Stomach (tissue), 9 donors: ENCODE data around the gene SCFD2. TPM values are rescaled to one million over a fixed set of nuclear protein-coding genes. Genes with fewer than 3 reads are reported as not detected.

ENCODE experiments used
- DNase-seq, 2 donors: peaks; one replicate each; pipeline versions ENCODE4 v3.0.0 to v3.0.0-alpha.2; 2013 to 2019
- H3K27ac ChIP-seq, 5 donors: fragments of 200-600 bp in 4 of 5; sonication (generic) in 4 of 5; one replicate each; pipeline ENCODE4 v1.5.1; 2013 to 2019; ENCODE audit warnings: mild to moderate bottlenecking in 1 of 5, moderate library complexity in 1 of 5
- H3K27me3 ChIP-seq, 3 donors: fragments of 200-600 bp; sonication (generic); one replicate each; pipeline ENCODE4 v1.5.1; 2017 to 2019; ENCODE audit warnings: mixed run types in 1 of 3
- H3K36me3 ChIP-seq, 4 donors: fragments of 200-600 bp; sonication (generic); 1 replicate in 3 of 4; 2 replicates in 1 of 4; pipeline ENCODE4 v1.5.1; 2016 to 2019
- H3K4me1 ChIP-seq, 4 donors: fragments of 200-600 bp; sonication (generic); one replicate each; pipeline ENCODE4 v1.5.1; 2016 to 2019
- H3K4me3 ChIP-seq, 4 donors: fragments of 200-600 bp; sonication (generic) in 3 of 4; one replicate each; pipeline ENCODE4 v1.5.1; 2016 to 2019; ENCODE audit warnings: mild to moderate bottlenecking in 1 of 4
- H3K9me3 ChIP-seq, 4 donors: fragments of 200-600 bp; sonication (generic); one replicate each; pipeline ENCODE4 v1.5.1; 2016 to 2019
- EP300 ChIP-seq: sonication (generic); formaldehyde crosslinking; IDR thresholded peaks from one replicate; pipeline ENCODE4 v1.6.1; 2017; ENCODE audit warnings: antibody characterized with exemption
- POLR2A ChIP-seq, 4 donors: fragments of 450-650 bp; IDR thresholded peaks; one replicate each; pipeline ENCODE4 v1.6.1; 2016; ENCODE audit warnings: antibody characterized with exemption in 4 of 4, control low read depth in 2 of 4, mild to moderate bottlenecking in 1 of 4, moderate library complexity in 1 of 4
- POLR2AphosphoS5 ChIP-seq, 3 donors: sonication (generic); formaldehyde crosslinking; IDR thresholded peaks; one replicate each; pipeline ENCODE4 v1.6.1; 2016; ENCODE audit warnings: antibody characterized with exemption in 3 of 3
- WGBS, 5 donors: extraction: QIAGEN DNeasy Blood & Tissue Kit in 3 of 5; methylation state at CpG; one replicate each; pipeline versions ENCODE4 v1.1.5 to v1.1.7; 2013 to 2018; 5-methylcytosine and 5-hydroxymethylcytosine counted together
- intact Hi-C: fragments of 100-400 bp; cut with DNase I; formaldehyde crosslinking; loops from one replicate; pipeline ENCODE4 v1.15.1; 2023; ENCODE audit warnings: low total_unique reads
- polyA plus RNA-seq, 3 donors: library from polyadenylated mRNA; stranded (reverse); fragments of 200-250 nt; gene quantifications; one replicate each; pipeline ENCODE4 v1.2.3, GENCODE V29; 2013
- total RNA-seq, 5 donors: library from RNA; depleted of rRNA; stranded (reverse); fragments of >200 nt; gene quantifications; one replicate each; pipeline versions ENCODE4 v1.1.0 to v1.2.3, GENCODE V29; 2014 to 2016
- TF ChIP-seq, protein P1 (sequence below), 7 experiments: fragments of 450-650 bp in 4 of 7; fragments of 200-600 bp in 3 of 7; sonication (generic) in 3 of 7; IDR thresholded peaks; one replicate each; pipeline ENCODE4 v1.5.1; 2016 to 2019; ENCODE audit warnings: antibody characterized with exemption in 7 of 7, control low read depth in 2 of 7, mild to moderate bottlenecking in 1 of 7
- donor health status: healthy with polysubstance abuse.
- donor health status: Bipolar disorder and iron deficiency.
- donor health status: healthy.

The SCFD2 gene
- total and polyA plus RNA-seq, 8 donors: 2.9 to 40.2 (median 11.1) TPM

DNA sequence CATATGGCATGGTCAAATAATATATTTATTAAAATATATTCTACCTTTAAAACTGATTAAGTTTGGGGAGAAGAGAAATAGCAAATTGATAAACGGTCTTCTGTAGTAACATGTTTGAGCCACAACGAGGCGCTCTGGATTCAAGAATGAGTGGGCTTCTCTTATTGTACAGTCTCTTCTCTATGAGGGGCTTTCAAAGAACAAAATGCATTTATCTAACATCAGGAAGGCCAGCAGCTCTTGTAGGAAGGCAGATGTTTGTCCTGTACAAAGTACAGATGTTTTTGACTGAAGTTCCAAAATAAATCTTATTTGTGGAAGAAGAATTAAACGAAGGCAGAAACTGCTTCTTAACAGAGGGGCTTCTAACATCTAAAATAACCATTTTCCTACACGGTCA is 350.2 kb downstream of the SCFD2 start:
- peaks cover 0 to 51% (median 25%) of the 10 kb centered on the region in 4 donors for H3K4me1 ChIP-seq
- H3K27me3 ChIP-seq: no peaks in the 10 kb centered on the region
- no peak overlapping the region for H3K27ac ChIP-seq
- no peak overlapping the region for H3K4me3 ChIP-seq
- DNase-seq: peak in 1 of 2 donors; percentile 84
- 22 to 38% (median 28%) methylated on average over 5 of the region's 5 CpGs for WGBS, 5 donors
- no peak for TF ChIP-seq POLR2A (IDR thresholded peaks at IDR 0.05)
- no peak for TF ChIP-seq EP300
- TF ChIP-seq, protein P1, sequence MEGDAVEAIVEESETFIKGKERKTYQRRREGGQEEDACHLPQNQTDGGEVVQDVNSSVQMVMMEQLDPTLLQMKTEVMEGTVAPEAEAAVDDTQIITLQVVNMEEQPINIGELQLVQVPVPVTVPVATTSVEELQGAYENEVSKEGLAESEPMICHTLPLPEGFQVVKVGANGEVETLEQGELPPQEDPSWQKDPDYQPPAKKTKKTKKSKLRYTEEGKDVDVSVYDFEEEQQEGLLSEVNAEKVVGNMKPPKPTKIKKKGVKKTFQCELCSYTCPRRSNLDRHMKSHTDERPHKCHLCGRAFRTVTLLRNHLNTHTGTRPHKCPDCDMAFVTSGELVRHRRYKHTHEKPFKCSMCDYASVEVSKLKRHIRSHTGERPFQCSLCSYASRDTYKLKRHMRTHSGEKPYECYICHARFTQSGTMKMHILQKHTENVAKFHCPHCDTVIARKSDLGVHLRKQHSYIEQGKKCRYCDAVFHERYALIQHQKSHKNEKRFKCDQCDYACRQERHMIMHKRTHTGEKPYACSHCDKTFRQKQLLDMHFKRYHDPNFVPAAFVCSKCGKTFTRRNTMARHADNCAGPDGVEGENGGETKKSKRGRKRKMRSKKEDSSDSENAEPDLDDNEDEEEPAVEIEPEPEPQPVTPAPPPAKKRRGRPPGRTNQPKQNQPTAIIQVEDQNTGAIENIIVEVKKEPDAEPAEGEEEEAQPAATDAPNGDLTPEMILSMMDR (IDR thresholded peaks at IDR 0.05): peak in 3 of 7 experiments; percentile 46 to 54 (median 48)
- intact Hi-C loops: no loop called here
- H3K36me3 ChIP-seq: no peaks in the 10 kb centered on the region
- no peaks in the 10 kb centered on the region for H3K9me3 ChIP-seq

DNA sequence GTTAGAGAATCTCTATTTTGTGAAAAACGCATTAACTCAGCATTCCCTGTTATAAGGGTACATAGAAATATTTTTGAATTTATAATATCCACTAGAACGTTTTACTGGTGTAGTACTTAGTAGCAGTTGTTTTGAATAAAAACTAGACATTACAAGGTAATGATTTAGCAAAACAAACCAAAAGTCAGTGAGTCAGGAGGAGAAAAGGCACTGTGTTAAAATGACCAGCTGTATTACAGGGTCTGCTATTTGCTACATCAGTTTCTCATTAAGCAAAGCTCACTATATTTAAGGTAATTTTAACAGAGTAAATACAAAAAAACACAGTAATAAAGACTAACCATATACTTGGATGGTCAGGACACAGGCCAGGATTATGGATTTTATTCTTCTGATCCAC is 351.0 kb downstream of the SCFD2 start:
- TF ChIP-seq EP300 (no peak), POLR2AphosphoS5 (IDR thresholded peaks at IDR 0.05) (no peak), POLR2A (IDR thresholded peaks at IDR 0.05) (no peak)
- TF ChIP-seq, protein P1 (IDR thresholded peaks at IDR 0.05): no peak
- Histone ChIP-seq H3K27ac (no peak overlapping the region), H3K36me3 (no peaks in the 10 kb centered on the region), H3K27me3 (no peaks in the 10 kb centered on the region), H3K4me3 (no peak overlapping the region), H3K9me3 (no peaks in the 10 kb centered on the region), H3K4me1 (peaks cover 0 to 53% (median 23%) of the 10 kb centered on the region in 4 donors)
- 45 to 89% (median 77%) methylated on average over 2 of the region's 2 CpGs for WGBS, 5 donors
- no peak for DNase-seq
- intact Hi-C loops: no loop called here

DNA sequence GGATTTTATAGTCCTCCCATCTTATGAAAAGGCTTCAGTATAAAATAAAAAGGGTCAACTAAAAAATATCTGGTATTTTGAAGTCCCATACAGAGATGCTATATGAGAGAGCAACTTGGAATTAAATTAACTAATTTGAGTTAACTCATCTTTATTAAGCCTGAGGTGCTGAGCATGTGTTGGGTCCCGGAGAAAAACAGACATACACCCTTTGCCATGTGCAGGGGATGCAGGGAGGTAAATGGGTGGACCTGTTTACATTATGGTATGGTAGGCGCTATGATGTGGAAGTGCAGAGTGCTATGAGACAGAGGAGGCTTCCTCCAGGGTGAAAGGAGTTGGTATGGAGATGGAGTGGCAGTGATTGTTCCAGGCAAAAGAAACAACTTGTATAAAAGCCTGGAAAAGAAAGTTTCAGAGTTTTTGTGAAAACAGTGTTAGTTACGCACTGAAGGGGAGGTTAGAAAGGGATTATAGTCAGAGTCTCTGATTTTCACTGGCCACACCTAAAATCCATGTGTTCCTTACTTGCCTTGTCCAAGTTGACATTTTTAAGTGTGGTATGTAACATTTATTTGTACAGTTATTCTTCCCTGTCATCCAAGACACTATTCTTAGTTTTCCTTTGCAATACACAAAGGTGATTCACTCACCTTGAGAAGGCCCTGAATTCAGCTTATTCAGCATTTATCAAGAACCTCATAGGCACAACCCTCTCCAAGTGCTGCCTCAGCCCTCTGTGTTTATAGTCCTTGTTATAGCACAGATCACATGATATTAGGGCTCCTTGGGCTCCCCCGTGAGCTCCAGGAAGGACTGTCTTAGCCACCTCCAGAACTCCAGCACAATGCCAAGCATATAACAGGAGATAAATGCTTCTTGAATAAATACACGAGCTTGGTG is 351.7 kb downstream of the SCFD2 start:
- Histone ChIP-seq H3K9me3 (no peaks in the 10 kb centered on the region), H3K27me3 (no peaks in the 10 kb centered on the region), H3K4me1 (peaks cover 0 to 56% (median 20%) of the 10 kb centered on the region in 4 donors), H3K4me3 (no peak overlapping the region), H3K36me3 (no peaks in the 10 kb centered on the region), H3K27ac (no peak overlapping the region)
- intact Hi-C loops: no loop called here
- TF ChIP-seq POLR2AphosphoS5 (IDR thresholded peaks at IDR 0.05) (no peak), POLR2A (IDR thresholded peaks at IDR 0.05) (no peak), EP300 (no peak)
- TF ChIP-seq, protein P1 (IDR thresholded peaks at IDR 0.05): no peak
- 81 to 87% (median 84%) methylated on average over 5 of the region's 5 CpGs for WGBS, 5 donors
- DNase-seq: no peak

DNA sequence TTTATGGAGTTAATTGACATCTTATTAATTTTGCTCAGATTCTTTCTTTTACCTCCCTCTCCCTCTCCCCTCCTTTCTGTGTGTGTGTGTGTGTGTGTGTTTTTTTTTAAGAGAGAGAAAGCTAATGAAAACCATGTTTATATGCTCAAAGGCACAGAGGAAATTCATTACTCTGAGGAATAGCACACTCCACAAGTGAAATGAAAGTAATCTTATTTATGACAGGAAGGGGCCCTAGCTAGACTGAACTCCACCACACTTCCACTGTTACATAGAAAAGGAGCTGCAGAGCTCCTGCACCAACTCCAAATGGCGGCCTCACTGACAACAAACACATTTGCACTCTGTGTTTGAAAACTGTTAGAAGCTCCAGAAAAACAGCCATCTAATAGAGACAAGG is 353.1 kb downstream of the SCFD2 start:
- intact Hi-C loops: no loop called here
- H3K4me1 ChIP-seq: peaks cover 0 to 62% (median 20%) of the 10 kb centered on the region in 4 donors
- WGBS, 5 donors: 64 to 78% (median 69%) methylated on average over 1 of the region's 1 CpG
- H3K9me3 ChIP-seq: no peaks in the 10 kb centered on the region
- no peaks in the 10 kb centered on the region for H3K36me3 ChIP-seq
- H3K4me3 ChIP-seq: no peak overlapping the region
- DNase-seq: peak in 1 of 2 donors; percentile 70
- H3K27me3 ChIP-seq: no peaks in the 10 kb centered on the region
- peak overlapping the region in 2 of 5 donors; percentile 31 to 35 for H3K27ac ChIP-seq
- no peak for TF ChIP-seq EP300
- no peak for TF ChIP-seq POLR2A (IDR thresholded peaks at IDR 0.05)
- no peak for TF ChIP-seq POLR2AphosphoS5 (IDR thresholded peaks at IDR 0.05)
- TF ChIP-seq, protein P1 (IDR thresholded peaks at IDR 0.05): no peak
